CD4-positive, alpha-beta T cell (primary cell): ENCODE results near the gene CHIC2. TPM values are rescaled to one million over a fixed set of nuclear protein-coding genes. Genes with fewer than 3 reads are reported as not detected.

Source experiments
- ATAC-seq: fragments of 200-7000 bp; cut with Tn5 transposase; one replicate; pipeline ENCODE4 v1.10.0; 2022; ENCODE audit warnings: mild to moderate bottlenecking; ENCODE audit not compliant: poor library complexity
- CTCF ChIA-PET: fragments of 350-600 bp; sonication (Branson Sonifier 250); formaldehyde crosslinking; loops from one replicate; lab custom pipeline; 2021; ENCODE audit warnings: antibody characterized with exemption, inconsistent platforms; lab: Charles Lee
- POLR2A ChIA-PET: fragments of 350-600 bp; sonication (Branson Sonifier 250); formaldehyde crosslinking; loops from one replicate; lab custom pipeline; 2021; ENCODE audit warnings: antibody characterized with exemption, inconsistent platforms; lab: Charles Lee
- DNase-seq, 14 experiments: peaks; one replicate each; pipeline ENCODE4 v3.0.0-alpha.2; 2013 to 2020; ENCODE audit warnings: mixed read lengths in 2 of 14
- H3K27ac ChIP-seq, 2 donors: one replicate each; pipeline versions ENCODE4 v1.5.1 to v1.7.0; 2013; ENCODE audit warnings: low read length in 2 of 2, low read depth in 1 of 2, mild to moderate bottlenecking in 1 of 2
- H3K27me3 ChIP-seq, 2 experiments: 1 replicate in 1 of 2; 2 replicates in 1 of 2; pipeline versions ENCODE4 v1.6.1 to v1.7.0; 2013; ENCODE audit warnings: low read length in 2 of 2, control low read depth in 1 of 2, mild to moderate bottlenecking in 1 of 2, moderate library complexity in 1 of 2; ENCODE audit not compliant: insufficient read depth in 2 of 2, control insufficient read depth in 1 of 2
- H3K36me3 ChIP-seq: one replicate; pipeline ENCODE4 v1.6.1; 2013; ENCODE audit warnings: low read length, control low read depth; ENCODE audit not compliant: insufficient read depth
- H3K4me1 ChIP-seq: one replicate; pipeline ENCODE4 v1.6.1; 2013; ENCODE audit warnings: low read length, control low read depth; ENCODE audit not compliant: insufficient read depth
- H3K4me3 ChIP-seq: one replicate; pipeline ENCODE4 v1.5.1; 2013; ENCODE audit warnings: mild to moderate bottlenecking, low read length, moderate library complexity
- H3K9me3 ChIP-seq, 2 experiments: 1 replicate in 1 of 2; 2 replicates in 1 of 2; pipeline versions ENCODE4 v1.6.1 to v1.7.0; 2013; ENCODE audit warnings: low read length in 2 of 2, mild to moderate bottlenecking in 2 of 2, control low read depth in 1 of 2, moderate library complexity in 1 of 2; ENCODE audit not compliant: control insufficient read depth in 1 of 2, insufficient read depth in 1 of 2
- H3K27ac Mint-ChIP-seq: one replicate; pipeline ENCODE4 v1.8.0; 2020; ENCODE audit warnings: mixed read lengths
- H3K27me3 Mint-ChIP-seq: one replicate; pipeline ENCODE4 v1.8.0; 2021; ENCODE audit warnings: mixed read lengths
- H3K36me3 Mint-ChIP-seq: one replicate; pipeline ENCODE4 v1.8.0; 2021; ENCODE audit warnings: low read depth, mixed read lengths
- H3K4me1 Mint-ChIP-seq: one replicate; pipeline ENCODE4 v1.8.0; 2021; ENCODE audit warnings: low read depth, mixed read lengths
- H3K4me3 Mint-ChIP-seq: one replicate; pipeline ENCODE4 v1.8.0; 2020; ENCODE audit warnings: mild to moderate bottlenecking, mixed read lengths
- H3K9me3 Mint-ChIP-seq: one replicate; pipeline ENCODE4 v1.8.0; 2020; ENCODE audit warnings: mixed read lengths
- CTCF ChIP-seq: fragments of 200-600 bp; IDR thresholded peaks from one replicate; pipeline ENCODE4 v1.8.0; 2022; ENCODE audit warnings: antibody characterized with exemption, mild to moderate bottlenecking
- intact Hi-C, 2 experiments: fragments of 100-400 bp; cut with DNase I in 1 of 2; cut with micrococcal nuclease in 1 of 2; formaldehyde crosslinking; loops; one replicate each; pipeline versions ENCODE4 v1.15.1 to v1.9.0; 2023 to 2025; cut with DNase I, micrococcal nuclease
- total RNA-seq, 174 experiments: library from RNA in 2 of 174; stranded (reverse) in 2 of 174; gene quantifications; one replicate each; pipeline ENCODE4 v1.2.3 and lab custom pipeline; 2021 to 2026

Gene CHIC2
- total RNA-seq, 2 experiments from 2014 or later, result 53.8 to 59.2 TPM

- H3K27ac ChIP-seq, result no peak overlapping the region
- ChIA-PET CTCF (no interaction called here), POLR2A (no interaction called here)
- no peak overlapping the region for H3K4me3 Mint-ChIP-seq
- H3K27me3 ChIP-seq, result no peaks in the 10 kb centered on the region
- peaks cover 6% of the 10 kb centered on the region for H3K4me1 Mint-ChIP-seq
- no peak overlapping the region for H3K4me3 ChIP-seq
- intact Hi-C loops, result no loop called here
- DNase-seq, result no peak
- no peak overlapping the region for H3K27ac Mint-ChIP-seq
- no peaks in the 10 kb centered on the region for H3K9me3 Mint-ChIP-seq
- H3K4me1 ChIP-seq, result peaks cover 11% of the 10 kb centered on the region
- H3K36me3 ChIP-seq, result peaks cover 12% of the 10 kb centered on the region
- ATAC-seq, result no peak
- H3K27me3 Mint-ChIP-seq, result no peaks in the 10 kb centered on the region
- H3K9me3 ChIP-seq, result no peaks in the 10 kb centered on the region
- TF ChIP-seq CTCF, result no peak
- H3K36me3 Mint-ChIP-seq, result peaks cover 15% of the 10 kb centered on the region
Observed at GRCh38 chr4:54017974-54018373, 46.4 kb downstream of the CHIC2 start.

GRCh38 chr4:54017308-54017707 lies 47.1 kb downstream of the CHIC2 start:
- Mint-ChIP-seq H3K36me3 (peaks cover 22% of the 10 kb centered on the region), H3K4me1 (peaks cover 6% of the 10 kb centered on the region), H3K9me3 (no peaks in the 10 kb centered on the region), H3K27ac (no peak overlapping the region), H3K4me3 (no peak overlapping the region), H3K27me3 (no peaks in the 10 kb centered on the region)
- DNase-seq, result no peak
- ChIA-PET POLR2A (interaction anchor here (0.6 kb wide), 2 partner anchors 46 to 76 kb away, joined by 3 read pairs; no protein-coding TSS in a partner anchor), CTCF (interaction anchor here (1.4 kb wide), 1 partner anchor 217 kb away, joined by 3 read pairs; no protein-coding TSS in a partner anchor)
- intact Hi-C loops, result no loop called here
- ATAC-seq, result no peak
- Histone ChIP-seq H3K4me3 (no peak overlapping the region), H3K36me3 (peaks cover 15% of the 10 kb centered on the region), H3K9me3 (no peaks in the 10 kb centered on the region), H3K27me3 (no peaks in the 10 kb centered on the region), H3K4me1 (peaks cover 10% of the 10 kb centered on the region), H3K27ac (no peak overlapping the region)
- no peak for TF ChIP-seq CTCF

GRCh38 chr4:54016504-54016903 lies 47.9 kb downstream of the CHIC2 start:
- Histone ChIP-seq H3K4me3 (no peak overlapping the region), H3K4me1 (peaks cover 5% of the 10 kb centered on the region), H3K9me3 (no peaks in the 10 kb centered on the region), H3K27ac (no peak overlapping the region), H3K27me3 (no peaks in the 10 kb centered on the region), H3K36me3 (peaks cover 15% of the 10 kb centered on the region)
- ATAC-seq, result no peak
- peaks cover 22% of the 10 kb centered on the region for H3K36me3 Mint-ChIP-seq
- H3K27me3 Mint-ChIP-seq, result no peaks in the 10 kb centered on the region
- intact Hi-C loops, result no loop called here
- no peak overlapping the region for H3K4me3 Mint-ChIP-seq
- TF ChIP-seq CTCF, result no peak
- ChIA-PET CTCF (interaction anchor here (1.4 kb wide), 1 partner anchor 217 kb away, joined by 3 read pairs; no protein-coding TSS in a partner anchor), POLR2A (interaction anchor here (0.6 kb wide), 2 partner anchors 47 to 77 kb away, joined by 3 read pairs; no protein-coding TSS in a partner anchor)
- H3K27ac Mint-ChIP-seq, result no peak overlapping the region
- DNase-seq, result no peak
- H3K4me1 Mint-ChIP-seq, result peaks cover 6% of the 10 kb centered on the region
- H3K9me3 Mint-ChIP-seq, result no peaks in the 10 kb centered on the region
